Measurements from ENCODE around the gene R3HDM2.

R3HDM2 gene

DNA sequence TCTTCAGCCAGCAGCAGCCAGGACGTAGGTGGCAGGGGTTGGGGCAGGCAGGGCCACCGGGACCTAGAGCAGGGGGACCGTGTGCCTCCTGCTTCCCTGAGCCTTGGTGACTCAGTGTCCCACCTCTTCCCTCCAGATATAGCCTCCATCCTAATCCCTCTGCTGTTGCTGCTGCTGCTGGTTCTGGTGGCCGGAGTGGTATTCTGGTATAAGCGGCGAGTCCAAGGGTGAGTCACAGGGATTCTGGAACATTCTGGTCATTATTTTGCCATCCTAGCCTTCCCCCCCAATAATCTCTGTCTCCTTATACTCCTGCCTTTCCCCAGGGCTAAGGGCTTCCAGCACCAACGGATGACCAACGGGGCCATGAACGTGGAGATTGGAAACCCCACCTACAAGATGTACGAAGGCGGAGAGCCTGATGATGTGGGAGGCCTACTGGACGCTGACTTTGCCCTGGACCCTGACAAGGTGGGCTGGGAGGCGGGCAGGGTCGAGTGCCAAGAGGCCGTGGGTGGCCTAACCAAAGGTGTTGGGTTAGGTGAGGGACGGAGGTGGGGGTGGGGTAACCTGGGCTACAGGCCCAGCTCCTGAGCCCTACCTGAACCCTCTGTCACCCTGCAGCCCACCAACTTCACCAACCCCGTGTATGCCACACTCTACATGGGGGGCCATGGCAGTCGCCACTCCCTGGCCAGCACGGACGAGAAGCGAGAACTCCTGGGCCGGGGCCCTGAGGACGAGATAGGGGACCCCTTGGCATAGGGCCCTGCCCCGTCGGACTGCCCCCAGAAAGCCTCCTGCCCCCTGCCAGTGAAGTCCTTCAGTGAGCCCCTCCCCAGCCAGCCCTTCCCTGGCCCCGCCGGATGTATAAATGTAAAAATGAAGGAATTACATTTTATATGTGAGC lies 218.8 kb downstream of the R3HDM2 start:
- peaks cover 28% of the 10 kb centered on the region for H3K4me1 Mint-ChIP-seq
- peaks cover 15% of the 10 kb centered on the region for H3K27me3 Mint-ChIP-seq
- DNase-seq (ENCODE audit: low spot score in 2 of 2) (no peak), ATAC-seq (ENCODE audit: low read depth) (no peak)
- H3K4me3 Mint-ChIP-seq: no peak overlapping the region
- H3K27ac Mint-ChIP-seq: no peak overlapping the region
- H3K36me3 Mint-ChIP-seq: no peaks in the 10 kb centered on the region
- no peaks in the 10 kb centered on the region for H3K9me3 Mint-ChIP-seq

DNA sequence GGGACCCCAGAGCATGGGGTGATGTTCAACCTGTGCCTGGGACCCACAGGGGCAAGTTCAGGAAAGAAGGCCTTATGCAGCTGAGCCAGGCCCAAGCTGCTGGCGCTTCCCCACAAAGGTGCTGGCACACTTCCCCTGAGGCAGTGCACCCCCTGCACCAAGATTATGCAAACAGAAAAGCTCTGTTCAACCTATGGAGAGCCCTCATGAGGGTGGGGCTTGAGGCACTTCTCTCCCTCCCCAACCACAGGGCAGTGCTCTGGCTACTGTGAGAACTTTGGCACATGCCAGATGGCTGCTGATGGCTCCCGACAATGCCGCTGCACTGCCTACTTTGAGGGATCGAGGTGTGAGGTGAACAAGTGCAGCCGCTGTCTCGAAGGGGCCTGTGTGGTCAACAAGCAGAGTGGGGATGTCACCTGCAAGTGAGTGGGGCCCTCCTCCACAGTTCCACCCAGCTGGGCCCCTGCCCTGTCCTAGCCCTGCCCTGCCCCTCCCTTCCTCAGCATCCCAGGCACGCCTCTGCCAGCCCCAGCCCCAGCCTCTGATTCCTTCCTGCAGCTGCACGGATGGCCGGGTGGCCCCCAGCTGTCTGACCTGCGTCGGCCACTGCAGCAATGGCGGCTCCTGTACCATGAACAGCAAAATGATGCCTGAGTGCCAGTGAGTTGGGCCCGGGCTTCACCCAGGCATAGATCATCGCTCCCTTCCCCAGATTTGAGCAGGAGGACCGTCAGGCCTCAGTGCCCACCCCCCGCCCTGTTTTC lies 219.7 kb downstream of the R3HDM2 start:
- Mint-ChIP-seq H3K9me3 (no peaks in the 10 kb centered on the region), H3K27me3 (peaks cover 15% of the 10 kb centered on the region), H3K4me1 (peaks cover 28% of the 10 kb centered on the region), H3K4me3 (no peak overlapping the region), H3K27ac (no peak overlapping the region), H3K36me3 (no peaks in the 10 kb centered on the region)
- DNase-seq (ENCODE audit: low spot score in 2 of 2) (no peak), ATAC-seq (ENCODE audit: low read depth) (no peak)

DNA sequence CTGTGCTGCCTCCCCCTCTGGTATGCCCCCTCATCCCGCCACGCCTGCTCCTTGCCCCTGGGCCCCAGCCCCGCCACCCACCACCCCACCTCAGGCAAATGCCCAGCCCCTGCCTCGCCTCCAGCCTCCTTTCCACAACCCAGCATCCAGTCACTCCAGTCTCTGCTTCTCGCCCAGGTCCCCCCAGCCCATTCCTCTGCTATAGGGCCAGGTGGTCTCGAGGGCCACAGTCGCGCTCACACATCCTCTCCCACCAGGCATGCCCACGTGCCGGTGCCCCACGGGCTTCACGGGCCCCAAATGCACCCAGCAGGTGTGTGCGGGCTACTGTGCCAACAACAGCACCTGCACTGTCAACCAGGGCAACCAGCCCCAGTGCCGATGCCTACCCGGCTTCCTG lies 220.4 kb downstream of the R3HDM2 start:
- H3K36me3 Mint-ChIP-seq: no peaks in the 10 kb centered on the region
- peaks cover 12% of the 10 kb centered on the region for H3K27me3 Mint-ChIP-seq
- no peak for DNase-seq (ENCODE audit: low spot score in 2 of 2)
- no peak overlapping the region for H3K4me3 Mint-ChIP-seq
- H3K4me1 Mint-ChIP-seq: peaks cover 23% of the 10 kb centered on the region
- ATAC-seq (ENCODE audit: low read depth): no peak
- no peak overlapping the region for H3K27ac Mint-ChIP-seq
- no peaks in the 10 kb centered on the region for H3K9me3 Mint-ChIP-seq

DNA sequence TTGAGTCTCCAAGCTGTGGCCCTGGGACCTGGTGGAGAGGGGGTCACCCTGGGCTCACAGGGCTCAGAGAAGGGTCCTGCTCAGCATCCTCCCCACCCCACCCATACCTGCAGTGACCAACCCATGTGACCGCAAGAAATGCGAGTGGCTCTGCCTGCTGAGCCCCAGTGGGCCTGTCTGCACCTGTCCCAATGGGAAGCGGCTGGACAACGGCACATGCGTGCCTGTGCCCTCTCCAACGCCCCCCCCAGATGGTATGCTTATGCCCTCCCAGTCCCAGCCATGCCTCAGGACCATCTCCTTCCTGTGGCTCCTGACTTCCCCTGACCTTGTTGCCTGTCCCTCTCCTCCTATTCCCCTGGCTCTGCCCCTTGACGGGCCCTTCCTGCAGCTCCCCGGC lies 220.9 kb downstream of the R3HDM2 start:
- Mint-ChIP-seq H3K27ac (no peak overlapping the region), H3K4me1 (peaks cover 18% of the 10 kb centered on the region), H3K4me3 (no peak overlapping the region), H3K36me3 (no peaks in the 10 kb centered on the region), H3K9me3 (no peaks in the 10 kb centered on the region), H3K27me3 (peaks cover 10% of the 10 kb centered on the region)
- ATAC-seq (ENCODE audit: low read depth): no peak
- no peak for DNase-seq (ENCODE audit: low spot score in 2 of 2)

DNA sequence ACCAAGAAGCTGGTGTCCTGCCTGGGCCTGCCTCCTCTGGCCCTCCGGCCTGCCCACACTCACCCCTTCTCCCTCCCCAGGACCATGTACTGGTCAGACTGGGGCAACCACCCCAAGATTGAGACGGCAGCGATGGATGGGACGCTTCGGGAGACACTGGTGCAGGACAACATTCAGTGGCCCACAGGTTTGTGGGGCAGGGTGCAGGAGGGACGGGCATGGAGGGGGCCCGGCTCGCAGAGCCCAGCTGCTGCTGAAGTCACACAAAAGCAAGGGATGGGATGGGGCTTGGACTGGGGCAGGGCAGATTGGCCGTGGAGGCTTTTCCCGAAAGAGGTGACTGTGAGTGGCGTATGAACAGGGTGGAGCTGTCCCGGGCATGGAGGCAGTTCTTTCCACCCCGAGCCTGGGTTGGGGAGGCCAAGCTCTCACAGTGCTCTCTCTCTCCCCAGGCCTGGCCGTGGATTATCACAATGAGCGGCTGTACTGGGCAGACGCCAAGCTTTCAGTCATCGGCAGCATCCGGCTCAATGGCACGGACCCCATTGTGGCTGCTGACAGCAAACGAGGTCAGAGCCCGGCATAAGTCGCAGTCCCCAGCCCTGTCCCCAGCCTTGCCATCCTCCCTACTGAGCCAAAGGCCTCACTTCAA lies 222.1 kb downstream of the R3HDM2 start:
- Mint-ChIP-seq H3K27me3 (peaks cover 5% of the 10 kb centered on the region), H3K9me3 (no peaks in the 10 kb centered on the region), H3K4me1 (peaks cover 8% of the 10 kb centered on the region), H3K27ac (no peak overlapping the region), H3K36me3 (no peaks in the 10 kb centered on the region), H3K4me3 (no peak overlapping the region)
- no peak for ATAC-seq (ENCODE audit: low read depth)
- DNase-seq (ENCODE audit: low spot score in 2 of 2): no peak

DNA sequence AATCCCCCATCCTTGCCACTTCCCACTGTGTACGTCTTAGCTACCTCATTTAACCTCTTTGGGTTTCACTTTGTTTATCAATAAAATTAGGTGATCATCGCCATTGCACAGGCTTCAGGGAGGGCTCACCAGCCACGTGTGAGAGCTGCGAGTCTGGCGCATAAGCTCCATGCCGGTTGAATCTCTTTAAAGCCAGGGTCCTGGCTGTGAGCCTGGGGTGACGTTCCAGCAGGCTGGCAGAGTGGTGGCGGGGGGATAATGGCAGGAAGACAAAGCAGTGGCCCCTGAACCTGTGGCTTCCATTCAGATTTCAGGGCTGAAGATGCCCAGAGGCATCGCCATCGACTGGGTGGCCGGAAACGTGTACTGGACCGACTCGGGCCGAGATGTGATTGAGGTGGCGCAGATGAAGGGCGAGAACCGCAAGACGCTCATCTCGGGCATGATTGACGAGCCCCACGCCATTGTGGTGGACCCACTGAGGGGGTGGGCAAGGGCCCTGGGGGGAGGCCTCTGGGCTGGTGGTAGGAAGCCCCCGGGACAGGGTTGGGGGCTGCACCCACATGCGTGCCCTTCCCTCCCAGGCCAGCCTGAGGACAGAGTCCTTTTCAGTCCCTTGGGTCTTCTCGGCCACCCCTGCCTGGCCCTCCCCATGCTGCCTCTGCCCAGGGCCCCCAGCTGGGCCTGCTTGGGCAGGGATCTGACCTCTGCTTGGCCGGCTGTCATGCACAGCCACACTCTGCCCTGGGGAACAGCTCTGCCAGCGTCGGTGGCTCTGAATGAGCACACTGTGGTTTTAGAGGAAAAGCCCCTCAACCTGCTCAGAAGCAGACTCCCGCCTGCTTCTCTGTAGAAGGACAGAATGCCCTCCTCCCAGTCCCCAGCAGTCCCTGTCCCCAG lies 222.9 kb downstream of the R3HDM2 start:
- Mint-ChIP-seq H3K4me1 (peaks cover 2% of the 10 kb centered on the region), H3K27ac (no peak overlapping the region), H3K9me3 (no peaks in the 10 kb centered on the region), H3K4me3 (no peak overlapping the region), H3K27me3 (peaks cover 5% of the 10 kb centered on the region), H3K36me3 (no peaks in the 10 kb centered on the region)
- DNase-seq (ENCODE audit: low spot score in 2 of 2) (no peak), ATAC-seq (ENCODE audit: low read depth) (no peak)

DNA sequence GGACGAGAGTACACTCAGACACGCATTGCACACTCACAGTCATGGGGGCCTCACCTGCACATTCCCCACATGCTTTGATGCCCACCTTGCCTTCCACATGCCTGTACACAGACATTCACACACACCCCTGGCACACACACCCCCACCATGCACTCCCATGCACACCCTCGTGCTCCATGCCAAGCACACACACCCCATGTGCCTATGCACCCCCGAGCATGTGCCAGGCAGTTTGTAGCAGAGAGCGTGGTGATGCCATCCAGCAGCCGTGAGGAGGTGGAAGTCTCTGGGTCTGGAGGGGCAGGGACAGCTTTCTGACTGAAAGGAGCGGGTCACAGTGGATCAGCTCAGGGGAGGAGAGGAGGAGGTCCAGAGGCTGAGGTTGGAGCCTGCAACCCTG lies 224.9 kb downstream of the R3HDM2 start:
- H3K4me1 Mint-ChIP-seq: peaks cover 2% of the 10 kb centered on the region
- H3K27me3 Mint-ChIP-seq: peaks cover 8% of the 10 kb centered on the region
- no peak overlapping the region for H3K4me3 Mint-ChIP-seq
- H3K9me3 Mint-ChIP-seq: no peaks in the 10 kb centered on the region
- H3K36me3 Mint-ChIP-seq: no peaks in the 10 kb centered on the region
- H3K27ac Mint-ChIP-seq: no peak overlapping the region
- ATAC-seq (ENCODE audit: low read depth): no peak
- no peak for DNase-seq (ENCODE audit: low spot score in 2 of 2)

DNA sequence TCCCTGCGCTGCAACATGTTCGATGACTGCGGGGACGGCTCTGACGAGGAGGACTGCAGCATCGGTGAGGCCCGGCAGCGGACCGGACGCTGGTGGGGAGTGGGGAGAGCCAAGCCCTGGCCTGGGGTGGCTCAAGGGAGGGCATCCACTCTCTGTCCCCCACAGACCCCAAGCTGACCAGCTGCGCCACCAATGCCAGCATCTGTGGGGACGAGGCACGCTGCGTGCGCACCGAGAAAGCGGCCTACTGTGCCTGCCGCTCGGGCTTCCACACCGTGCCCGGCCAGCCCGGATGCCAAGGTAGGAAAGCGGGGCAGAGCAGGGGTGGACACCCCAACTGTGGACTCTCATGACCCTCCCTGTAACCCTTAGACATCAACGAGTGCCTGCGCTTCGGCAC lies 225.7 kb downstream of the R3HDM2 start:
- H3K9me3 Mint-ChIP-seq: no peaks in the 10 kb centered on the region
- no peaks in the 10 kb centered on the region for H3K36me3 Mint-ChIP-seq
- H3K27ac Mint-ChIP-seq: no peak overlapping the region
- H3K4me1 Mint-ChIP-seq: no peaks in the 10 kb centered on the region
- H3K27me3 Mint-ChIP-seq: peaks cover 5% of the 10 kb centered on the region
- no peak overlapping the region for H3K4me3 Mint-ChIP-seq
- ATAC-seq (ENCODE audit: low read depth): no peak
- DNase-seq (ENCODE audit: low spot score in 2 of 2): no peak

DNA sequence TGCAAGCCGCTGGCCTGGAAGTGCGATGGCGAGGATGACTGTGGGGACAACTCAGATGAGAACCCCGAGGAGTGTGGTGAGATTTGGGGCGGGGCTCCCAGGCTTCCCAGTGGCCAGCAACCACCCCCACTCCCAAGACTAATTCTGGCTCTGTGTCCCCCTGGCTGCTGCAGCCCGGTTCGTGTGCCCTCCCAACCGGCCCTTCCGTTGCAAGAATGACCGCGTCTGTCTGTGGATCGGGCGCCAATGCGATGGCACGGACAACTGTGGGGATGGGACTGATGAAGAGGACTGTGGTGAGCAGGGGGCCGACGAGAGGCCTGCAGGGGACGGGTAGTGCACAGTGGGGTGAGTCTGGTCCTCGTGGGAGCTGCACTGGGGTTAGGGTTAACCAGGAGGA lies 226.4 kb downstream of the R3HDM2 start:
- ATAC-seq (ENCODE audit: low read depth) (no peak), DNase-seq (ENCODE audit: low spot score in 2 of 2) (no peak)
- peaks cover 5% of the 10 kb centered on the region for H3K27me3 Mint-ChIP-seq
- no peak overlapping the region for H3K4me3 Mint-ChIP-seq
- no peaks in the 10 kb centered on the region for H3K4me1 Mint-ChIP-seq
- no peaks in the 10 kb centered on the region for H3K36me3 Mint-ChIP-seq
- H3K27ac Mint-ChIP-seq: no peak overlapping the region
- H3K9me3 Mint-ChIP-seq: no peaks in the 10 kb centered on the region

DNA sequence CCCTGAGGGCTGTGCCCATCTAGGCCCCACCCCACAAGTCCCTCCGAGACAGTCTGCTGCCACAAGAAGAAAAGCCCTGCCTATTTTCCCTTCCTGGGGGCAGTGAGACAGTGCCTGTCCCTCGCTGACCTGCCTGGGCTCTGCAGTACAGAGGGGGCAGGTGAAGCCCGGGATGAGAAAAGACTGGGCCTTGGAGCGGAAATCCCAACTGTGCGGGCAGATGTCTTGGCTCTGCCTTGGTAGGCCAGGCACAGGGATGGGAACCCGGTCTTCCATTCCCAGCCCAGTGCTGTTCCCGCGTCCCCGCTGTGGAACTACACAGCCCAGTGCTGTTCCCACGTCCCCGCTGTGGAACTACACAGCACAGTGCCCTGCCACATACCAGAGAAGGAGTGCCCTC lies 227.1 kb downstream of the R3HDM2 start:
- peaks cover 3% of the 10 kb centered on the region for H3K27me3 Mint-ChIP-seq
- no peak for DNase-seq (ENCODE audit: low spot score in 2 of 2)
- ATAC-seq (ENCODE audit: low read depth): no peak
- no peaks in the 10 kb centered on the region for H3K36me3 Mint-ChIP-seq
- H3K27ac Mint-ChIP-seq: no peak overlapping the region
- no peaks in the 10 kb centered on the region for H3K4me1 Mint-ChIP-seq
- no peak overlapping the region for H3K4me3 Mint-ChIP-seq
- H3K9me3 Mint-ChIP-seq: no peaks in the 10 kb centered on the region

Measured in memory B cell (primary cell).